Esophagus muscularis mucosa (tissue), 4 donors: ENCODE data around the gene HEBP2. TPM values are rescaled to one million over a fixed set of nuclear protein-coding genes. Genes with fewer than 3 reads are reported as not detected.

ENCODE experiments used
- DNase-seq: peaks from one replicate; pipeline ENCODE4 v3.0.0-alpha.2; 2017; ENCODE audit errors: extremely low spot score
- H3K27ac ChIP-seq, 4 donors: fragments of 200-600 bp; sonication (generic); replicated peaks in 1 of 4; 1 replicate in 3 of 4; 2 replicates in 1 of 4; pipeline ENCODE4 v1.5.1; 2016 to 2019; ENCODE audit warnings: mild to moderate bottlenecking in 1 of 4
- H3K27me3 ChIP-seq, 4 donors: fragments of 200-600 bp; sonication (generic); one replicate each; pipeline versions ENCODE4 v1.5.1 to v1.6.0; 2016 to 2019
- H3K36me3 ChIP-seq, 4 donors: fragments of 200-600 bp; sonication (generic); one replicate each; pipeline ENCODE4 v1.5.1; 2016 to 2019
- H3K4me1 ChIP-seq, 4 donors: fragments of 200-600 bp; sonication (generic); one replicate each; pipeline ENCODE4 v1.5.1; 2016 to 2019
- H3K4me3 ChIP-seq, 4 donors: fragments of 200-600 bp; sonication (generic); 1 replicate in 2 of 4; 2 replicates in 2 of 4; pipeline ENCODE4 v1.5.1; 2016 to 2019; ENCODE audit warnings: mild to moderate bottlenecking in 4 of 4, moderate library complexity in 1 of 4
- H3K9me3 ChIP-seq, 4 donors: fragments of 200-600 bp; sonication (generic); 1 replicate in 3 of 4; 2 replicates in 1 of 4; pipeline ENCODE4 v1.5.1; 2016 to 2019
- CTCF ChIP-seq, 3 experiments: fragments of 200-600 bp in 2 of 3; fragments of 450-650 bp in 1 of 3; sonication (generic) in 2 of 3; IDR thresholded peaks; one replicate each; pipeline ENCODE4 v1.5.1; 2017 to 2019; ENCODE audit warnings: antibody characterized with exemption in 3 of 3, mild to moderate bottlenecking in 2 of 3, moderate library complexity in 1 of 3
- EP300 ChIP-seq: sonication (generic); formaldehyde crosslinking; IDR thresholded peaks from one replicate; pipeline ENCODE4 v1.6.1; 2017; ENCODE audit warnings: antibody characterized with exemption
- POLR2A ChIP-seq: fragments of 450-650 bp; IDR thresholded peaks from one replicate; pipeline ENCODE4 v1.6.1; 2017; ENCODE audit warnings: antibody characterized with exemption, moderate library complexity, mild to moderate bottlenecking, low read depth
- POLR2AphosphoS5 ChIP-seq, 2 donors: sonication (generic); formaldehyde crosslinking; IDR thresholded peaks; one replicate each; pipeline ENCODE4 v1.6.1; 2017; ENCODE audit warnings: antibody characterized with exemption in 2 of 2
- WGBS: methylation state at CpG from one replicate; pipeline ENCODE4 v1.1.5; 2018; 5-methylcytosine and 5-hydroxymethylcytosine counted together
- intact Hi-C: fragments of 100-400 bp; cut with DNase I; formaldehyde crosslinking; loops from one replicate; pipeline ENCODE4 v1.15.1; 2023
- total RNA-seq, 4 donors: library from RNA; depleted of rRNA; stranded (reverse); fragments of >200 nt; gene quantifications; one replicate each; pipeline versions ENCODE4 v1.1.0 to v1.2.1, GENCODE V29; 2016

HEBP2 gene
- total RNA-seq, 4 donors from 2014 or later = 90.1 to 135 (median 104) TPM

GRCh38 chr6:138430361-138431145 is 26.5 kb downstream of the HEBP2 start:
- H3K9me3 ChIP-seq = no peaks in the 10 kb centered on the region
- peak overlapping the region in 2 of 4 donors; percentile 41 to 42 for H3K27ac ChIP-seq
- H3K4me1 ChIP-seq = peaks cover 14 to 27% (median 22%) of the 10 kb centered on the region in 4 donors
- intact Hi-C loops = loop anchor here (5.0 kb wide), 1 partner anchor 337 kb away; no protein-coding TSS in a partner anchor
- TF ChIP-seq EP300 (no peak), POLR2A (no peak), POLR2AphosphoS5 (IDR thresholded peaks at IDR 0.05) (no peak), CTCF (IDR thresholded peaks at IDR 0.05) (no peak)
- no peak for DNase-seq
- WGBS = 90% methylated on average over 28 of the region's 29 CpGs
- H3K36me3 ChIP-seq = peaks cover 0 to 17% (median 7%) of the 10 kb centered on the region in 4 donors
- H3K27me3 ChIP-seq = no peaks in the 10 kb centered on the region
- H3K4me3 ChIP-seq = no peak overlapping the region

GRCh38 chr6:138431256-138432062 is 27.4 kb downstream of the HEBP2 start:
- H3K36me3 ChIP-seq = peaks cover 0 to 17% (median 7%) of the 10 kb centered on the region in 4 donors
- H3K4me3 ChIP-seq = no peak overlapping the region
- H3K9me3 ChIP-seq = no peaks in the 10 kb centered on the region
- H3K27me3 ChIP-seq = no peaks in the 10 kb centered on the region
- TF ChIP-seq POLR2AphosphoS5 (IDR thresholded peaks at IDR 0.05) (no peak), POLR2A (no peak), CTCF (IDR thresholded peaks at IDR 0.05) (no peak), EP300 (no peak)
- 85% methylated on average over 15 of the region's 19 CpGs for WGBS
- intact Hi-C loops = loop anchor here (5.0 kb wide), 1 partner anchor 336 kb away; no protein-coding TSS in a partner anchor
- peaks cover 14 to 27% (median 22%) of the 10 kb centered on the region in 4 donors for H3K4me1 ChIP-seq
- DNase-seq = no peak
- no peak overlapping the region for H3K27ac ChIP-seq

- no peaks in the 10 kb centered on the region for H3K9me3 ChIP-seq
- DNase-seq = no peak
- H3K27me3 ChIP-seq = no peaks in the 10 kb centered on the region
- WGBS = 97% methylated on average over 11 of the region's 11 CpGs
- intact Hi-C loops = loop anchor here (5.0 kb wide), 1 partner anchor 335 kb away; no protein-coding TSS in a partner anchor
- H3K4me3 ChIP-seq = no peak overlapping the region
- H3K4me1 ChIP-seq = peaks cover 14 to 27% (median 22%) of the 10 kb centered on the region in 4 donors
- no peak for TF ChIP-seq POLR2AphosphoS5 (IDR thresholded peaks at IDR 0.05)
- TF ChIP-seq EP300 = no peak
- TF ChIP-seq CTCF (IDR thresholded peaks at IDR 0.05) = no peak
- TF ChIP-seq POLR2A = no peak
- peaks cover 0 to 17% (median 7%) of the 10 kb centered on the region in 4 donors for H3K36me3 ChIP-seq
- no peak overlapping the region for H3K27ac ChIP-seq
These were observed 28.0 kb downstream of the HEBP2 start for GRCh38 chr6:138432063-138432356.

- no peaks in the 10 kb centered on the region for H3K9me3 ChIP-seq
- WGBS = 76% methylated on average over 3 of the region's 3 CpGs
- no peak for DNase-seq
- H3K27ac ChIP-seq = no peak overlapping the region
- no peaks in the 10 kb centered on the region for H3K27me3 ChIP-seq
- H3K4me3 ChIP-seq = no peak overlapping the region
- intact Hi-C loops = loop anchor here (5.0 kb wide), 1 partner anchor 333 kb away; no protein-coding TSS in a partner anchor
- H3K36me3 ChIP-seq = peaks cover 0 to 17% (median 7%) of the 10 kb centered on the region in 4 donors
- H3K4me1 ChIP-seq = peaks cover 10 to 20% (median 15%) of the 10 kb centered on the region in 4 donors
- TF ChIP-seq EP300 (no peak), POLR2AphosphoS5 (IDR thresholded peaks at IDR 0.05) (no peak), CTCF (IDR thresholded peaks at IDR 0.05) (no peak), POLR2A (no peak)
These were observed 30.1 kb downstream of the HEBP2 start for GRCh38 chr6:138434096-138434495.
